Loucy (cell line): ENCODE results near the gene TRIB2.

Source experiments
- EZH2phosphoT487 ChIP-seq: fragments of 200-600 bp; IDR thresholded peaks from 2 replicates; pipeline ENCODE4 v1.6.1; 2018; ENCODE audit warnings: antibody characterized with exemption, mild to moderate bottlenecking, moderate library complexity, borderline replicate concordance
- TF ChIP-seq, protein P1 (sequence below): fragments of 200-600 bp; sonication (generic); conservative IDR thresholded peaks from 2 replicates; pipeline ENCODE4 v1.5.1; 2014; ENCODE audit warnings: mild to moderate bottlenecking, antibody characterized with exemption, low read length

- TF ChIP-seq, protein P1, sequence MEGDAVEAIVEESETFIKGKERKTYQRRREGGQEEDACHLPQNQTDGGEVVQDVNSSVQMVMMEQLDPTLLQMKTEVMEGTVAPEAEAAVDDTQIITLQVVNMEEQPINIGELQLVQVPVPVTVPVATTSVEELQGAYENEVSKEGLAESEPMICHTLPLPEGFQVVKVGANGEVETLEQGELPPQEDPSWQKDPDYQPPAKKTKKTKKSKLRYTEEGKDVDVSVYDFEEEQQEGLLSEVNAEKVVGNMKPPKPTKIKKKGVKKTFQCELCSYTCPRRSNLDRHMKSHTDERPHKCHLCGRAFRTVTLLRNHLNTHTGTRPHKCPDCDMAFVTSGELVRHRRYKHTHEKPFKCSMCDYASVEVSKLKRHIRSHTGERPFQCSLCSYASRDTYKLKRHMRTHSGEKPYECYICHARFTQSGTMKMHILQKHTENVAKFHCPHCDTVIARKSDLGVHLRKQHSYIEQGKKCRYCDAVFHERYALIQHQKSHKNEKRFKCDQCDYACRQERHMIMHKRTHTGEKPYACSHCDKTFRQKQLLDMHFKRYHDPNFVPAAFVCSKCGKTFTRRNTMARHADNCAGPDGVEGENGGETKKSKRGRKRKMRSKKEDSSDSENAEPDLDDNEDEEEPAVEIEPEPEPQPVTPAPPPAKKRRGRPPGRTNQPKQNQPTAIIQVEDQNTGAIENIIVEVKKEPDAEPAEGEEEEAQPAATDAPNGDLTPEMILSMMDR = no peak
- TF ChIP-seq EZH2phosphoT487 = no peak
These were observed 61.6 kb downstream of the TRIB2 start for GRCh38 chr2:12778369-12778768.
